ENCODE results near the gene SKIDA1. TPM values are rescaled to one million over a fixed set of nuclear protein-coding genes. Genes with fewer than 3 reads are reported as not detected.

The SKIDA1 gene
- total RNA-seq, 3 donors from 2014 or later = 0.59 to 1.4 (median 0.98) TPM

GRCh38 chr10:21490028-21490710, 35.3 kb downstream of the SKIDA1 start:
- intact Hi-C loops (cut with DNase I; ENCODE audit: low total_unique reads) = loop anchor here (10.0 kb wide), 1 partner anchor 515 kb away; the partner anchor contains the start of gene DNAJC1

GRCh38 chr10:21488957-21489446, 36.5 kb downstream of the SKIDA1 start:
- intact Hi-C loops (cut with DNase I; ENCODE audit: low total_unique reads) = no loop called here
- H3K9me3 ChIP-seq = no peaks in the 10 kb centered on the region
- no peak for DNase-seq (ENCODE audit: low spot score in 2 of 2)
- H3K27ac ChIP-seq = no peak overlapping the region
- H3K27me3 ChIP-seq = no peaks in the 10 kb centered on the region
- H3K4me3 ChIP-seq = no peak overlapping the region
- H3K4me1 ChIP-seq = no peaks in the 10 kb centered on the region
- no peaks in the 10 kb centered on the region for H3K36me3 ChIP-seq
- TF ChIP-seq CTCF (IDR thresholded peaks at IDR 0.05) (no peak), POLR2A (IDR thresholded peaks at IDR 0.05) (no peak)

More at GRCh38 chr10:21490028-21490710, 35.3 kb downstream of the SKIDA1 start:
- TF ChIP-seq CTCF (IDR thresholded peaks at IDR 0.05) = no peak
- H3K36me3 ChIP-seq = no peaks in the 10 kb centered on the region
- no peaks in the 10 kb centered on the region for H3K4me1 ChIP-seq
- no peak overlapping the region for H3K4me3 ChIP-seq
- no peaks in the 10 kb centered on the region for H3K27me3 ChIP-seq
- H3K9me3 ChIP-seq = no peaks in the 10 kb centered on the region
- H3K27ac ChIP-seq = no peak overlapping the region
- no peak for DNase-seq (ENCODE audit: low spot score in 2 of 2)

- intact Hi-C loops (cut with DNase I; ENCODE audit: low total_unique reads) = no loop called here
Measured at GRCh38 chr10:21488246-21488956, 37.1 kb downstream of the SKIDA1 start.

GRCh38 chr10:21487416-21488180, 37.9 kb downstream of the SKIDA1 start:
- TF ChIP-seq POLR2A (IDR thresholded peaks at IDR 0.05) (no peak), CTCF (IDR thresholded peaks at IDR 0.05) (no peak), POLR2AphosphoS5 (IDR thresholded peaks at IDR 0.05) (no peak)
- intact Hi-C loops (cut with DNase I; ENCODE audit: low total_unique reads) = no loop called here
- Histone ChIP-seq H3K4me1 (no peaks in the 10 kb centered on the region), H3K27ac (no peak overlapping the region), H3K27me3 (no peaks in the 10 kb centered on the region), H3K4me3 (no peak overlapping the region), H3K9me3 (no peaks in the 10 kb centered on the region), H3K36me3 (no peaks in the 10 kb centered on the region)
- no peak for DNase-seq (ENCODE audit: low spot score in 2 of 2)

More at GRCh38 chr10:21488246-21488956, 37.1 kb downstream of the SKIDA1 start:
- no peak for DNase-seq (ENCODE audit: low spot score in 2 of 2)
- H3K27ac ChIP-seq = no peak overlapping the region
- H3K36me3 ChIP-seq = no peaks in the 10 kb centered on the region
- no peaks in the 10 kb centered on the region for H3K9me3 ChIP-seq
- H3K27me3 ChIP-seq = no peaks in the 10 kb centered on the region
- H3K4me3 ChIP-seq = no peak overlapping the region
- no peaks in the 10 kb centered on the region for H3K4me1 ChIP-seq
- TF ChIP-seq CTCF (IDR thresholded peaks at IDR 0.05) (no peak), POLR2A (IDR thresholded peaks at IDR 0.05) (no peak), POLR2AphosphoS5 (IDR thresholded peaks at IDR 0.05) (no peak)

Measured in breast epithelium (tissue), 4 donors.